ENCODE results near the gene CD55. TPM values are rescaled to one million over a fixed set of nuclear protein-coding genes. Genes with fewer than 3 reads are reported as not detected.

CD55 gene
- total and polyA plus RNA-seq, 2 experiments from 2014 or later, result 16.7 to 18.5 TPM

DNA sequence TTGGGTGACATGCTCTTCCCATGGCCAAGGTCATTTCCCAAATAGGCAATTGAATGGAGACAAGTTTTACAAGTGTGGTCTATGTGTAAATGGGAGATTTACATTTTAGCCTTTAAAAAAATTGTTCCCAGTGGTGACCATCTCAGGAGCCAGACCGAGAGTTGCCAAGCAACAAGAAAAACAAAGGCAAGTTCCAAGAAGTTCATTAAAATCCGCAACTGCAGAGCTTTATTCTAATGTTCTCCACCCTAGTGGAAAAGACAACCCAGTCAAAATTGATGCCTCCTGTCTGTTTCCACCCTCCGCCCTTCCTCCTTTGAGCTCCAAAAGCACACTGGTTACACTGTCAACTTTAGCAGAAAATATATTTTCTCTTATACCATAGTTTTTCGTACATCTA is 33.2 kb upstream of the CD55 start (continued):
- TF ChIP-seq, protein P1, sequence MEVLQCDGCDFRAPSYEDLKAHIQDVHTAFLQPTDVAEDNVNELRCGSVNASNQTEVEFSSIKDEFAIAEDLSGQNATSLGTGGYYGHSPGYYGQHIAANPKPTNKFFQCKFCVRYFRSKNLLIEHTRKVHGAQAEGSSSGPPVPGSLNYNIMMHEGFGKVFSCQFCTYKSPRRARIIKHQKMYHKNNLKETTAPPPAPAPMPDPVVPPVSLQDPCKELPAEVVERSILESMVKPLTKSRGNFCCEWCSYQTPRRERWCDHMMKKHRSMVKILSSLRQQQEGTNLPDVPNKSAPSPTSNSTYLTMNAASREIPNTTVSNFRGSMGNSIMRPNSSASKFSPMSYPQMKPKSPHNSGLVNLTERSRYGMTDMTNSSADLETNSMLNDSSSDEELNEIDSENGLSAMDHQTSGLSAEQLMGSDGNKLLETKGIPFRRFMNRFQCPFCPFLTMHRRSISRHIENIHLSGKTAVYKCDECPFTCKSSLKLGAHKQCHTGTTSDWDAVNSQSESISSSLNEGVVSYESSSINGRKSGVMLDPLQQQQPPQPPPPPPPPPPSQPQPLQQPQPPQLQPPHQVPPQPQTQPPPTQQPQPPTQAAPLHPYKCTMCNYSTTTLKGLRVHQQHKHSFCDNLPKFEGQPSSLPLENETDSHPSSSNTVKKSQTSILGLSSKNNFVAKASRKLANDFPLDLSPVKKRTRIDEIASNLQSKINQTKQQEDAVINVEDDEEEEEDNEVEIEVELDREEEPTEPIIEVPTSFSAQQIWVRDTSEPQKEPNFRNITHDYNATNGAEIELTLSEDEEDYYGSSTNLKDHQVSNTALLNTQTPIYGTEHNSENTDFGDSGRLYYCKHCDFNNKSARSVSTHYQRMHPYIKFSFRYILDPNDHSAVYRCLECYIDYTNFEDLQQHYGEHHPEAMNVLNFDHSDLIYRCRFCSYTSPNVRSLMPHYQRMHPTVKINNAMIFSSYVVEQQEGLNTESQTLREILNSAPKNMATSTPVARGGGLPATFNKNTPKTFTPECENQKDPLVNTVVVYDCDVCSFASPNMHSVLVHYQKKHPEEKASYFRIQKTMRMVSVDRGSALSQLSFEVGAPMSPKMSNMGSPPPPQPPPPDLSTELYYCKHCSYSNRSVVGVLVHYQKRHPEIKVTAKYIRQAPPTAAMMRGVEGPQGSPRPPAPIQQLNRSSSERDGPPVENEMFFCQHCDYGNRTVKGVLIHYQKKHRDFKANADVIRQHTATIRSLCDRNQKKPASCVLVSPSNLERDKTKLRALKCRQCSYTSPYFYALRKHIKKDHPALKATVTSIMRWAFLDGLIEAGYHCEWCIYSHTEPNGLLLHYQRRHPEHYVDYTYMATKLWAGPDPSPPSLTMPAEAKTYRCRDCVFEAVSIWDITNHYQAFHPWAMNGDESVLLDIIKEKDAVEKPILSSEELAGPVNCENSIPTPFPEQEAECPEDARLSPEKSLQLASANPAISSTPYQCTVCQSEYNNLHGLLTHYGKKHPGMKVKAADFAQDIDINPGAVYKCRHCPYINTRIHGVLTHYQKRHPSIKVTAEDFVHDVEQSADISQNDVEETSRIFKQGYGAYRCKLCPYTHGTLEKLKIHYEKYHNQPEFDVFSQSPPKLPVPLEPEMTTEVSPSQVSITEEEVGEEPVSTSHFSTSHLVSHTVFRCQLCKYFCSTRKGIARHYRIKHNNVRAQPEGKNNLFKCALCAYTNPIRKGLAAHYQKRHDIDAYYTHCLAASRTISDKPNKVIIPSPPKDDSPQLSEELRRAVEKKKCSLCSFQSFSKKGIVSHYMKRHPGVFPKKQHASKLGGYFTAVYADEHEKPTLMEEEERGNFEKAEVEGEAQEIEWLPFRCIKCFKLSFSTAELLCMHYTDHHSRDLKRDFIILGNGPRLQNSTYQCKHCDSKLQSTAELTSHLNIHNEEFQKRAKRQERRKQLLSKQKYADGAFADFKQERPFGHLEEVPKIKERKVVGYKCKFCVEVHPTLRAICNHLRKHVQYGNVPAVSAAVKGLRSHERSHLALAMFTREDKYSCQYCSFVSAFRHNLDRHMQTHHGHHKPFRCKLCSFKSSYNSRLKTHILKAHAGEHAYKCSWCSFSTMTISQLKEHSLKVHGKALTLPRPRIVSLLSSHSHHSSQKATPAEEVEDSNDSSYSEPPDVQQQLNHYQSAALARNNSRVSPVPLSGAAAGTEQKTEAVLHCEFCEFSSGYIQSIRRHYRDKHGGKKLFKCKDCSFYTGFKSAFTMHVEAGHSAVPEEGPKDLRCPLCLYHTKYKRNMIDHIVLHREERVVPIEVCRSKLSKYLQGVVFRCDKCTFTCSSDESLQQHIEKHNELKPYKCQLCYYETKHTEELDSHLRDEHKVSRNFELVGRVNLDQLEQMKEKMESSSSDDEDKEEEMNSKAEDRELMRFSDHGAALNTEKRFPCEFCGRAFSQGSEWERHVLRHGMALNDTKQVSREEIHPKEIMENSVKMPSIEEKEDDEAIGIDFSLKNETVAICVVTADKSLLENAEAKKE (CRISPR knock-in tag; IDR thresholded peaks at IDR 0.05), result no peak
- no peak for TF ChIP-seq CREB1 (CRISPR knock-in tag; IDR thresholded peaks at IDR 0.05; ENCODE audit: low read depth)

DNA sequence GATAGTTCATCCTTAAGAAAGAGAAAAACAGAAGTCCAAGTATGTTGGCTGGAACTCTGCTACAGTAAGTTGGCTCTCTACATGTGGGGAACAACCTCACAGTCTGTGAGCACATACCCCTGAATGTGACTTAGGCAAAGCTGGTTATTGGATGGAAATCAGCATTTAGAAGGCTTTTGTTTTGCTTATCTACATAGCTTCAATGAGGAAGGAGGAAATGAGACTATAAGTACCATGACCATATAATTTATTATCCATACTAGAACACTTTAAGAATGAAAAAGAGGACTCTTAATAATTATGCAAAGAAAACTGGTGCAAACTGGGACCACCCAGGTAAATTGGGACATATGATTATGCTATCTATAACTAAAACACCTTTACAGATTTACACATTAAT is 31.7 kb upstream of the CD55 start:
- Mint-ChIP-seq H3K4me3 (no peak overlapping the region), H3K9me3 (peaks cover 23% of the 10 kb centered on the region), H3K36me3 (ENCODE audit: low read depth) (peaks cover 21% of the 10 kb centered on the region), H3K27ac (no peak overlapping the region), H3K4me1 (peaks cover 27% of the 10 kb centered on the region), H3K27me3 (ENCODE audit: insufficient read depth, low read depth, poor library complexity) (peaks cover 3% of the 10 kb centered on the region)
- Histone ChIP-seq H3F3A (replicated peaks; ENCODE audit: low read depth) (no peaks in the 10 kb centered on the region), H3K9me2 (ENCODE audit: insufficient read depth) (0 out of 2 replicates have a peak, but pooled peaks cover 5% of the 10 kb centered on the region), H4K20me1 (replicated peaks; ENCODE audit: insufficient read depth) (no peaks in the 10 kb centered on the region), H3K4me2 (no peak overlapping the region), H3K4me1 (ENCODE audit: insufficient read depth) (peaks cover 22% of the 10 kb centered on the region), H3K79me2 (replicated peaks; ENCODE audit: insufficient read depth) (no peaks in the 10 kb centered on the region), H3K27me3 (ENCODE audit: insufficient read depth) (no peaks in the 10 kb centered on the region), H3K4me3 (no peak overlapping the region), H2AFZ (no peak overlapping the region), H3K27ac (ENCODE audit: low read depth) (no peak overlapping the region), H3K36me3 (ENCODE audit: insufficient read depth) (no peaks in the 10 kb centered on the region)
- ATAC-seq (no peak), DNase-seq (ENCODE audit: low spot score) (no peak)
- TF ChIP-seq, protein P2, sequence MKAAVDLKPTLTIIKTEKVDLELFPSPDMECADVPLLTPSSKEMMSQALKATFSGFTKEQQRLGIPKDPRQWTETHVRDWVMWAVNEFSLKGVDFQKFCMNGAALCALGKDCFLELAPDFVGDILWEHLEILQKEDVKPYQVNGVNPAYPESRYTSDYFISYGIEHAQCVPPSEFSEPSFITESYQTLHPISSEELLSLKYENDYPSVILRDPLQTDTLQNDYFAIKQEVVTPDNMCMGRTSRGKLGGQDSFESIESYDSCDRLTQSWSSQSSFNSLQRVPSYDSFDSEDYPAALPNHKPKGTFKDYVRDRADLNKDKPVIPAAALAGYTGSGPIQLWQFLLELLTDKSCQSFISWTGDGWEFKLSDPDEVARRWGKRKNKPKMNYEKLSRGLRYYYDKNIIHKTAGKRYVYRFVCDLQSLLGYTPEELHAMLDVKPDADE (IDR thresholded peaks at IDR 0.05), result no peak
- TF ChIP-seq ZNF331 (CRISPR knock-in tag; IDR thresholded peaks at IDR 0.05; ENCODE audit: low read depth) (no peak), CREB1 (CRISPR knock-in tag; IDR thresholded peaks at IDR 0.05; ENCODE audit: low read depth) (no peak), JUNB (IDR thresholded peaks at IDR 0.05; ENCODE audit: unreplicated experiment) (no peak)
- TF ChIP-seq, protein P1 (CRISPR knock-in tag; IDR thresholded peaks at IDR 0.05), result no peak

All from GM23338 (cell line).